ENCODE results near the gene TRIM4. TPM values are rescaled to one million over a fixed set of nuclear protein-coding genes. Genes with fewer than 3 reads are reported as not detected.
A peak's percentile ranks its signal among the peaks of the same experiment; 100 is the strongest.

Gene TRIM4
- total RNA-seq, 4 donors from 2014 or later: 53.8 to 68.1 (median 58.1) TPM

- no peaks in the 10 kb centered on the region for H3K9me3 ChIP-seq
- 39 to 43% methylated on average over 4 of the region's 4 CpGs for WGBS, 2 donors
- H3K4me3 ChIP-seq: peak overlapping the region; percentile 70 to 85 (median 82)
- no peaks in the 10 kb centered on the region for H3K27me3 ChIP-seq
- peak overlapping the region; percentile 51 to 96 (median 93) for H3K27ac ChIP-seq
- H3K36me3 ChIP-seq: peaks cover 0 to 24% (median 0%) of the 10 kb centered on the region in 3 donors
- no peak for DNase-seq (ENCODE audit: low spot score in 2 of 2)
- H3K4me1 ChIP-seq: peaks cover 0 to 55% (median 29%) of the 10 kb centered on the region in 4 donors
- TF ChIP-seq EP300 (IDR thresholded peaks at IDR 0.05) (no peak), CTCF (IDR thresholded peaks at IDR 0.05) (no peak), POLR2A (IDR thresholded peaks at IDR 0.05) (no peak)
These were observed 433 bp upstream of the TRIM4 start for GRCh38 chr7:99919814-99920112.

GRCh38 chr7:99910976-99911375, 8.4 kb downstream of the TRIM4 start:
- peaks cover 2 to 59% (median 18%) of the 10 kb centered on the region in 3 donors for H3K36me3 ChIP-seq
- TF ChIP-seq POLR2A (IDR thresholded peaks at IDR 0.05) (no peak), CTCF (IDR thresholded peaks at IDR 0.05) (no peak), EP300 (IDR thresholded peaks at IDR 0.05) (no peak)
- WGBS, 2 donors: 92 to 96% methylated on average over 2 of the region's 2 CpGs

GRCh38 chr7:99901581-99901980, 17.7 kb downstream of the TRIM4 start:
- DNase-seq (ENCODE audit: low spot score in 2 of 2): no peak
- TF ChIP-seq POLR2A (IDR thresholded peaks at IDR 0.05) (no peak), CTCF (IDR thresholded peaks at IDR 0.05) (no peak), EP300 (IDR thresholded peaks at IDR 0.05) (no peak)
- Histone ChIP-seq H3K4me3 (no peak overlapping the region), H3K27ac (no peak overlapping the region), H3K36me3 (peaks cover 2 to 89% (median 7%) of the 10 kb centered on the region in 3 donors), H3K9me3 (no peaks in the 10 kb centered on the region), H3K4me1 (no peaks in the 10 kb centered on the region), H3K27me3 (no peaks in the 10 kb centered on the region)
- WGBS, 2 donors: 95 to 98% methylated on average over 10 of the region's 10 CpGs

More at GRCh38 chr7:99910976-99911375, 8.4 kb downstream of the TRIM4 start:
- Histone ChIP-seq H3K9me3 (no peaks in the 10 kb centered on the region), H3K27me3 (no peaks in the 10 kb centered on the region), H3K4me1 (peaks cover 0 to 30% (median 0%) of the 10 kb centered on the region in 4 donors), H3K27ac (no peak overlapping the region), H3K4me3 (no peak overlapping the region)
- no peak for DNase-seq (ENCODE audit: low spot score in 2 of 2)

- Histone ChIP-seq H3K27me3 (no peaks in the 10 kb centered on the region), H3K9me3 (no peaks in the 10 kb centered on the region), H3K4me3 (no peak overlapping the region), H3K27ac (no peak overlapping the region), H3K36me3 (peaks cover 0 to 73% (median 2%) of the 10 kb centered on the region in 3 donors), H3K4me1 (no peaks in the 10 kb centered on the region)
- TF ChIP-seq CTCF (IDR thresholded peaks at IDR 0.05) (no peak), POLR2A (IDR thresholded peaks at IDR 0.05) (no peak), EP300 (IDR thresholded peaks at IDR 0.05) (no peak)
- DNase-seq (ENCODE audit: low spot score in 2 of 2): no peak
- 95 to 99% methylated on average over 6 of the region's 6 CpGs for WGBS, 2 donors
These were observed 19.4 kb downstream of the TRIM4 start for GRCh38 chr7:99899830-99900519.

GRCh38 chr7:99898836-99899235, 20.5 kb downstream of the TRIM4 start:
- Histone ChIP-seq H3K36me3 (peaks cover 0 to 64% (median 0%) of the 10 kb centered on the region in 3 donors), H3K27me3 (no peaks in the 10 kb centered on the region), H3K4me3 (no peak overlapping the region), H3K4me1 (no peaks in the 10 kb centered on the region), H3K9me3 (no peaks in the 10 kb centered on the region), H3K27ac (no peak overlapping the region)
- DNase-seq (ENCODE audit: low spot score in 2 of 2): no peak
- TF ChIP-seq CTCF (IDR thresholded peaks at IDR 0.05) (no peak), EP300 (IDR thresholded peaks at IDR 0.05) (no peak), POLR2A (IDR thresholded peaks at IDR 0.05) (no peak)
- WGBS, 2 donors: 41 to 55% methylated on average over 3 of the region's 3 CpGs
